Tibial nerve (tissue), 3 donors: Measurements from ENCODE around the gene RHOH.

ENCODE experiments used
- POLR2A ChIP-seq, 2 donors: fragments of 450-650 bp; IDR thresholded peaks; one replicate each; pipeline ENCODE4 v1.6.1; 2017; ENCODE audit warnings: antibody characterized with exemption in 2 of 2, mild to moderate bottlenecking in 2 of 2, moderate library complexity in 2 of 2
- TF ChIP-seq, protein P1 (sequence below), 5 experiments: fragments of 200-600 bp in 3 of 5; fragments of 450-650 bp in 2 of 5; sonication (generic) in 3 of 5; IDR thresholded peaks; one replicate each; pipeline ENCODE4 v1.5.1; 2016 to 2019; ENCODE audit warnings: antibody characterized with exemption in 5 of 5, mild to moderate bottlenecking in 3 of 5, moderate library complexity in 2 of 5

DNA sequence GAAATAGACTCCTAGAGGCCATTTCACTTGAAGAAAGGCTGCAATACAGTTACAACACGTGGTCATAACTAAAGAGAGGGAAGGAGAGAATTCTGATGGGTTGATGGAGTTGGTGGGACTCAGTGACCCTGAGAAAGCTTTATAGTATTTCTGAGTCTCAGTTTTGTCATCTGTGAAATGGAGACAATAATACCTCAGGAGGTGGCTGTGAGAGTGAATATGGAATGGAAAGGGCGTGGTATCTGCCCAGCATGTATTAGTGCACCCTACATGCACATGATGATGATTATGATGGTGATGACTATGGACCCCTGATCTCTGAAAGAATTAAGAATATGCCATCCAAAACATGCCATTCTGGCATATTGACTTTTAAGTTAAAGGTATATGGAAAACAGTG, 66.0 kb downstream of the RHOH start:
- TF ChIP-seq, protein P1, sequence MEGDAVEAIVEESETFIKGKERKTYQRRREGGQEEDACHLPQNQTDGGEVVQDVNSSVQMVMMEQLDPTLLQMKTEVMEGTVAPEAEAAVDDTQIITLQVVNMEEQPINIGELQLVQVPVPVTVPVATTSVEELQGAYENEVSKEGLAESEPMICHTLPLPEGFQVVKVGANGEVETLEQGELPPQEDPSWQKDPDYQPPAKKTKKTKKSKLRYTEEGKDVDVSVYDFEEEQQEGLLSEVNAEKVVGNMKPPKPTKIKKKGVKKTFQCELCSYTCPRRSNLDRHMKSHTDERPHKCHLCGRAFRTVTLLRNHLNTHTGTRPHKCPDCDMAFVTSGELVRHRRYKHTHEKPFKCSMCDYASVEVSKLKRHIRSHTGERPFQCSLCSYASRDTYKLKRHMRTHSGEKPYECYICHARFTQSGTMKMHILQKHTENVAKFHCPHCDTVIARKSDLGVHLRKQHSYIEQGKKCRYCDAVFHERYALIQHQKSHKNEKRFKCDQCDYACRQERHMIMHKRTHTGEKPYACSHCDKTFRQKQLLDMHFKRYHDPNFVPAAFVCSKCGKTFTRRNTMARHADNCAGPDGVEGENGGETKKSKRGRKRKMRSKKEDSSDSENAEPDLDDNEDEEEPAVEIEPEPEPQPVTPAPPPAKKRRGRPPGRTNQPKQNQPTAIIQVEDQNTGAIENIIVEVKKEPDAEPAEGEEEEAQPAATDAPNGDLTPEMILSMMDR (IDR thresholded peaks at IDR 0.05) = no peak
- no peak for TF ChIP-seq POLR2A (IDR thresholded peaks at IDR 0.05)
